HG02943 (cell line): ENCODE measurements around the gene PNMA8B.
"Not testable (repeated sequence)": the region's sequence is repeated elsewhere in the genome, so short reads cannot be mapped to it uniquely, and the experiment has no call there.

ENCODE experiments used
- ATAC-seq: cut with Tn5 transposase; IDR thresholded peaks from one replicate; pipeline ENCODE4 v1.9.1; 2021; ENCODE audit warnings: mild to moderate bottlenecking, low read depth, moderate library complexity; ENCODE audit not compliant: unreplicated experiment

The PNMA8B gene, protein sequence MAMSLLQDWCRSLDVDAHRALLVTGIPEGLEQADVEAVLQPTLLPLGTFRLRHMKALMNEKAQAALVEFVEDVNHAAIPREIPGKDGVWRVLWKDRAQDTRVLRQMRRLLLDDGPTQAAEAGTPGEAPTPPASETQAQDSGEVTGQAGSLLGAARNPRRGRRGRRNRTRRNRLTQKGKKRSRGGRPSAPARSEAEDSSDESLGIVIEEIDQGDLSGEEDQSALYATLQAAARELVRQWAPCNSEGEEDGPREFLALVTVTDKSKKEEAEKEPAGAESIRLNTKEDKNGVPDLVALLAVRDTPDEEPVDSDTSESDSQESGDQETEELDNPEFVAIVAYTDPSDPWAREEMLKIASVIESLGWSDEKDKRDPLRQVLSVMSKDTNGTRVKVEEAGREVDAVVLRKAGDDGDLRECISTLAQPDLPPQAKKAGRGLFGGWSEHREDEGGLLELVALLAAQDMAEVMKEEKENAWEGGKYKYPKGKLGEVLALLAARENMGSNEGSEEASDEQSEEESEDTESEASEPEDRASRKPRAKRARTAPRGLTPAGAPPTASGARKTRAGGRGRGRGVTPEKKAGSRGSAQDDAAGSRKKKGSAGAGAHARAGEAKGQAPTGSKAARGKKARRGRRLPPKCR

GRCh38 chr19:46495786-46496099 is at the start of gene PNMA8B:
Gene PNMA8B (minus strand): TSS chr19:46495867. CDS start chr19:46495465, 402 bp downstream.
- no peak for ATAC-seq

DNA sequence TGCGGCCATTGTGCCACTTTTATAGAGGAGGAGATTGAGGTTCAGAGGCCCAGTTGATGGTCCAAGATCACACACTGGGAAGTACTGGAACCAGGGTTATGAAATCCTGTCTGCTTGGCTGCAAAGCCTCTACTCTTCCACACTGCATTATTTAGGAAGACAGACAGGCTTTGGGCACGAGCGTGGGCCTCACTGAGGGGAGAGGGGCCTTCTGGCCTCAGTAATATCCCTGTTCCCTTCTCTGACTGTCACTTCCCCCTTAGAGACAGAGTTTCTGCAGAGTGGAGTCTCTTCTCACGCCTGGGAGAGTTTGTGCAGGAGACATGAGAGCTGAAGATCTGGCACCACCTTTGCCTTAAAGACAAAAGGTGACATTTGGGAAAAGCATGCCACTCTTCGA is 49.0 kb upstream of the PNMA8B start:
- ATAC-seq: no peak

GRCh38 chr19:46542428-46543230 is 47.0 kb upstream of the PNMA8B start:
- no peak for ATAC-seq

GRCh38 chr19:46537136-46538097 is 41.8 kb upstream of the PNMA8B start:
- no peak for ATAC-seq

DNA sequence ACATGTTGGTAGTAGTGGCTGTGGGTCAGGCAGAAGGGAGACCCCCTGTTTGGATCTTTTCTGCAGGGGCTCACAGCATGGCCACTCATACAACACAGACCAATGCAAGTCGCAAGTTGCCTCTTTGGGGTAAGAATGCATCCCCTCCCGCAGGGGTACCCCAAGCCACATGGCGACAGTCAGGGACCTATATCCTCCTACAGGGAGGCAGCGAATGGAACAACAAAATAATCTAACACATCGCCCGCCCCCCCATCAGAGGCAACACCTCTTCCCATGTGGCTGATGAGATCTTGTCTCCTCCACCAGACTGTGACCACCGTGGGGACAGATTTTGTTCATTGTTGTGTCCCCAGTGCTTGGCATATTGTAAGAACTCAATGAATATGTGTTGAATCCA is 40.7 kb upstream of the PNMA8B start:
- no peak for ATAC-seq

- no peak for ATAC-seq
Measured at GRCh38 chr19:46533621-46534081, 38.0 kb upstream of the PNMA8B start.

DNA sequence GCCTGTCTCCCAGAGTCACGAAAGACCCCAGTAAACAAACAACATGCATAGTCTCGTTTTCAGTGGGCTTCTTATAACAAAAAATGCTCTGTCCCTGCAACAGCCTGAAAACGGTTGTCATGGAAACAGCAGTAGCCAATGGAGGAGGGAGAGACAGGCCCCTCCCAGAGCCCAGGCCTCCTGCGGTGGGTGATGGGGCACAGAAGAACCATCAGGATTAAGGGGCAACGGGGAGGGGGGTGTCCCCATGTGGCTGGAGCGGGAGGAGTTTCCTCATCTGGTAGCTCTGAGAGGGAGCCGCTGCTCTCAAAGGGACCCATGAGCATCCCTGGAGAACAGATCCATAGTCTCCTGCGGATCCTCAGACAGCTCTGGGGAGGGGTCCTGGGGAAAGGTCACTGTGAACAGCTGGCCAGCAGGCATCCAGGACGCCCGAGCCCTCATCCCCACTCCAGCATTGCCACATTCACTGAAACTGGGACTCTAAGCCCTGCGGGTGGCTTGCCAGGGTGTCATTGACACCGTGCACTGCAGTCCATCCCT is 37.5 kb upstream of the PNMA8B start:
- no peak for ATAC-seq

- ATAC-seq: no peak
Measured at GRCh38 chr19:46530636-46531035, 35.0 kb upstream of the PNMA8B start.

DNA sequence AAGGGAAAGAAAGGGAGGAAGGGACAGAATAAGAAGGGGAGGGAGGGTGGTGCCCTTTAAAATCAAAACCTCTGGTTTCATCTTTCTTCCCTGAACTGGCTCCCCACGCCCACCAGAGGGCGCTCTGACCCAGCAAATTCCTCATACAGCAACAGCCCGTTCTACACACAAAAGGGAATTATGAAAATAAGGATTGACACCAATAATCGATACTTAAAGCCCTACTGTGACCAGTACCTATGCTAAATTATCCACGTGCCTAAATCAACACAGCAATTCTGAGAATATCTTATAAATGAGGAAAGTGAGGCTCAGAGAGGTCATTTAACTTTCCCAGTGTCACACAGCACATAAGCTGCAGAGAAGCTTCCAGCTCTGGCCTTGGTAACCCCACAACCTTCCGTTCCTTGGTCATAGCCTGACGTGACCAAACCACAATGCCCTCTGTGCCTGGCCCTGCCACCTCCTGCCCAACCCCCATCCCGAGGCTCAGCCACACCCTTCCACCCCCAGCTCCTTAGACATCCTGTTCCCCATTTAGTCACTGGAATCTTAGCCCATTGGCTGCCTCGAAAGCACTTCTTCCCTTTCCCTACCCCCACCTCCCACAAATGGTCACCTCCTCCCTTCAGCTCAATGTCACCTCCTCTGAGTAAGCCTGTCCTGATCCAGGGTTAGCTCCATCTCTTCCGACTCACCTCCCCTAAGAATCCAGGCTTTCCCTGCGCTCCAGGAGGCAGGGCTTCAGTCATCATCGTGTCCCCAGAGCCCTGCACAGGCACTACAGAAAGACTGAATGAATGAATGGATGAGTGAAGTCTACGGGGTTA is 34.2 kb upstream of the PNMA8B start:
- no peak for ATAC-seq

- ATAC-seq: no peak
Measured at GRCh38 chr19:46528601-46529590, 33.2 kb upstream of the PNMA8B start.

DNA sequence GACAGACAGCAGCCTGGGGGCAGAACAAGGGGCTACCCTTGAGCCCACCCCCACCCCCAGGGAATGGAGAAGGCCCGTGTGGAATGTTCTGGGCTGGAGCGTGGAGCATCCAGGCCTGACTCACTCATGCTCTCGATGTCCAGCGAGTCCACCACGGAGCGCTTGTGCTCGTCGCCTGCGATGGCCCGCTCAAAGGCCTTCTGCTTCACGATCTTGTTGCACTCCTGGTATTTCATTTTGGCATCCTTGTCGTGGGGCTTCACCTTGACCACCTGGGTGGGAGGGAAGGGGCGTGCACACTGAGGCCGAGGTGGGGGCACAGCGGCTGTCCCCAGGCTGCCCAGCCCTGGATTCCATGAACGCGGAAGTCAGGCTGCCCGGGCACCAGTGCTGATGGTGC is 31.1 kb upstream of the PNMA8B start:
- ATAC-seq: not testable (repeated sequence)

DNA sequence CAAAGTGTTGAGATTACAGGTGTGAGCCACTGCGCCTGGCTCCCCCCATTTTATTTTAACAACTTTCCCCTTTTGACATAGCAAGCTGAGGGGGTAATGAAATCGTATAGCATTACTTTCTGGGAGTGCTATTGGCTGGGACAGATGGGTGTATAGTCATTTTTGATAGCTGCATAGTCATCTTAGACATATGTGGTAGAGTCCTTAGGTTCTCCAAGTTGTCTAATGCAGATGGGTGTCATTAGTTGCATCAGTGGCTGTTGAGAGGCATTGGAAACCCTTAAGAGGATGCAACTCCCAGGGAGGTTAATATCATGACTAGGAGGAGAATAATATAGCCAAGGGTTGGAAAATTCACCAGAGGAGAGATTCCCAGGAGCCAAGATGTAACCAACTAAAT is 28.6 kb upstream of the PNMA8B start:
- no peak for ATAC-seq

- ATAC-seq: not testable (repeated sequence)
Measured at GRCh38 chr19:46522988-46523387, 27.3 kb upstream of the PNMA8B start.

DNA sequence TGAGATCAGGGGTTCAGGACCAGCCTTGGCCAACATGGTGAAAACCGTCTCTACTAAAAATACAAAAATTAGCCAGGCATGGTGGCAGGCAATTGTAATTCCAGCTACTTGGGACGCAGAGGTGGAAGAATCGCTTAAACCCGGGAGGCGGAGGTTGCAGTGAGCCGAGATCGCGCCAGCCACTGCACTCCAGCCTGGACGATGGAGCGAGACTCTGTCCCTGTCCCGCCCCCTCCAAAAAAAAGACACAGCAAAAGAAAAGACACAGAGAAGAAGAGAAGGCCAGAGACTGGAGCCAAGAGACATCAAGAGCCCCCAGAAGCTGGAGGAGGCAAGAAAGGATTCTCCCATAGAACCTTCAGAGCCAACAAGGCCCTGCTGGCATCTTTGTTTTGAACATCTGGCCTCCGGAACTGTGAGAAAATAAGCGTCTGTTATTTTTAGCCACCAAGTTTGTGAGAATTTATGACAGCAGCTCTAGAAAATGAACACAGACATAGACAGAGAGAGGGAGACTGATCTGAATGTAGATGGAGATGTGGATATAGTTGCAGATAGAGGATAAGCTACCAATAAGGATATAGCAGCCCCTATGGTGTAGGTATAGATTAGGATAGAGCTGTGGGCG is 25.7 kb upstream of the PNMA8B start:
- no peak for ATAC-seq

- ATAC-seq: no peak
Measured at GRCh38 chr19:46520616-46521015, 24.9 kb upstream of the PNMA8B start.

GRCh38 chr19:46517471-46517870 is 21.8 kb upstream of the PNMA8B start:
- ATAC-seq: no peak

DNA sequence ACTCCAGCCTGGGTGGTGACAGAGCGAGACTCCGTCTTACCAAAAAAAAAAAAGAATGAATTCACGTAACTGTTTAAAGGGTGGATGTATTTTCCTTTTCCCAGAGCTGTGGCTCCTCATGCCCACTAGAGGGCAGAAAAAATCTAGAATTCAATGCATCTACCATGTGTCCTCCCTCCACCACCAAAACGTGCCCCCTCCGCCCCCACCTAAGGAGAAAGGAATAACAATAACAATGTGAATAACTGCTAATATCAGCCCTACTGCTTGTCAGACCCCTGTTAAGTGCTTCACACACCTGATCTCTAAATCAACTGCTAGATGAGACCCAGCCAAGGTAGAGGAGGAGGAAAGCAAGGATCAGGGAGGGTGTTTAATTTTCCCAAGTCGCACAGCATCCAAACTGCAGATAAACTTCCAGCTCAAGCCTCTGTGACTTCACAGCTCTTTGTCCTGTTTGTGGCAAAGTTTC is 20.2 kb upstream of the PNMA8B start:
- no peak for ATAC-seq
